Neural cell (in vitro differentiated cells): Measurements from ENCODE around the gene ZNF688.
"Not testable (repeated sequence)": the region's sequence is repeated elsewhere in the genome, so short reads cannot be mapped to it uniquely, and the experiment has no call there.

Experiments used
- EP300 ChIP-seq: fragments of 450-650 bp; conservative IDR thresholded peaks from 2 replicates; pipeline ENCODE4 v1.6.1; 2014; ENCODE audit warnings: antibody characterized with exemption, mild to moderate bottlenecking, moderate library complexity; ENCODE audit not compliant: poor library complexity, severe bottlenecking
- EZH2 ChIP-seq: fragments of 200-600, 300-800 bp; shearing (Covaris generic), sonication (generic); IDR thresholded peaks from 2 replicates; pipeline ENCODE4 v1.6.1; 2014; ENCODE audit warnings: antibody characterized with exemption, low read length, borderline replicate concordance, mild to moderate bottlenecking; ENCODE audit not compliant: insufficient read depth, poor library complexity, severe bottlenecking
- MXI1 ChIP-seq: fragments of 450-650 bp; conservative IDR thresholded peaks from 2 replicates; pipeline ENCODE4 v1.6.1; 2014; ENCODE audit warnings: antibody characterized with exemption, mild to moderate bottlenecking; ENCODE audit not compliant: poor library complexity, severe bottlenecking
- POLR2AphosphoS5 ChIP-seq: IDR thresholded peaks from 2 replicates; pipeline ENCODE4 v1.6.1; 2012
- TF ChIP-seq, protein P1 (sequence below): fragments of 450-650 bp; IDR thresholded peaks from 2 replicates; pipeline ENCODE4 v1.5.1; 2014; ENCODE audit warnings: antibody characterized with exemption, mild to moderate bottlenecking, moderate library complexity; ENCODE audit not compliant: poor library complexity, severe bottlenecking

GRCh38 chr16:30539986-30540526 lies 31.5 kb downstream of the ZNF688 start:
- TF ChIP-seq, protein P1, sequence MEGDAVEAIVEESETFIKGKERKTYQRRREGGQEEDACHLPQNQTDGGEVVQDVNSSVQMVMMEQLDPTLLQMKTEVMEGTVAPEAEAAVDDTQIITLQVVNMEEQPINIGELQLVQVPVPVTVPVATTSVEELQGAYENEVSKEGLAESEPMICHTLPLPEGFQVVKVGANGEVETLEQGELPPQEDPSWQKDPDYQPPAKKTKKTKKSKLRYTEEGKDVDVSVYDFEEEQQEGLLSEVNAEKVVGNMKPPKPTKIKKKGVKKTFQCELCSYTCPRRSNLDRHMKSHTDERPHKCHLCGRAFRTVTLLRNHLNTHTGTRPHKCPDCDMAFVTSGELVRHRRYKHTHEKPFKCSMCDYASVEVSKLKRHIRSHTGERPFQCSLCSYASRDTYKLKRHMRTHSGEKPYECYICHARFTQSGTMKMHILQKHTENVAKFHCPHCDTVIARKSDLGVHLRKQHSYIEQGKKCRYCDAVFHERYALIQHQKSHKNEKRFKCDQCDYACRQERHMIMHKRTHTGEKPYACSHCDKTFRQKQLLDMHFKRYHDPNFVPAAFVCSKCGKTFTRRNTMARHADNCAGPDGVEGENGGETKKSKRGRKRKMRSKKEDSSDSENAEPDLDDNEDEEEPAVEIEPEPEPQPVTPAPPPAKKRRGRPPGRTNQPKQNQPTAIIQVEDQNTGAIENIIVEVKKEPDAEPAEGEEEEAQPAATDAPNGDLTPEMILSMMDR: not testable (repeated sequence)
- not testable (repeated sequence) for TF ChIP-seq POLR2AphosphoS5, EZH2, MXI1, EP300
